HG03097 (cell line): ENCODE data around the gene HMOX1.

Source experiments
- ATAC-seq: cut with Tn5 transposase; IDR thresholded peaks from one replicate; pipeline ENCODE4 v1.9.1; 2021; ENCODE audit not compliant: unreplicated experiment, low FRiP score

The HMOX1 gene, protein sequence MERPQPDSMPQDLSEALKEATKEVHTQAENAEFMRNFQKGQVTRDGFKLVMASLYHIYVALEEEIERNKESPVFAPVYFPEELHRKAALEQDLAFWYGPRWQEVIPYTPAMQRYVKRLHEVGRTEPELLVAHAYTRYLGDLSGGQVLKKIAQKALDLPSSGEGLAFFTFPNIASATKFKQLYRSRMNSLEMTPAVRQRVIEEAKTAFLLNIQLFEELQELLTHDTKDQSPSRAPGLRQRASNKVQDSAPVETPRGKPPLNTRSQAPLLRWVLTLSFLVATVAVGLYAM

GRCh38 chr22:35380537-35381423, at the start of gene HMOX1:
Gene HMOX1, plus strand, starts transcription at chr22:35381096. Its CDS starts 78 bp downstream, at chr22:35381174.
- ATAC-seq, result no peak

GRCh38 chr22:35332278-35332677, 48.6 kb upstream of the HMOX1 start:
- no peak for ATAC-seq

- ATAC-seq, result no peak
These were observed 47.7 kb upstream of the HMOX1 start for GRCh38 chr22:35333220-35333619.

GRCh38 chr22:35334004-35334403, 46.9 kb upstream of the HMOX1 start:
- ATAC-seq, result no peak

DNA sequence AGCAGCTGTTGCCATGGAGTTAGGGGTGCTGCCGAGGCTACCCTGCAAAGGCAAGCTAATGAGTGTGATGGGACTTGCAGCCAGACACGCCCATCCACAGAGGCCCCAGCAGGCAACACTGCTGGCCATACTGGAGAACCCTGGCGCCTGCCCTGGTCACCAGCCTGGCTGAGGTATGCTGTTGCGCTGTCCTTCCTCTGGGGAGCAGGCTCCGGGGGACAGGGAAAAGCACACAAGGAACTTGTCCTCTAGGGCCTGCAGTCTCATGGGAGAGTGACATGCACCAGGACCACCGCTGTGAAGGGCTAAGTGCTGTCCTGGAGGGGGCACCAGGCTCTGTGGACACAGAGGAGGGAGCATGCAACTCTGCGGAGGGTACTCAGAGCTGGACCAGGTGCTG, 45.4 kb upstream of the HMOX1 start:
- no peak for ATAC-seq

DNA sequence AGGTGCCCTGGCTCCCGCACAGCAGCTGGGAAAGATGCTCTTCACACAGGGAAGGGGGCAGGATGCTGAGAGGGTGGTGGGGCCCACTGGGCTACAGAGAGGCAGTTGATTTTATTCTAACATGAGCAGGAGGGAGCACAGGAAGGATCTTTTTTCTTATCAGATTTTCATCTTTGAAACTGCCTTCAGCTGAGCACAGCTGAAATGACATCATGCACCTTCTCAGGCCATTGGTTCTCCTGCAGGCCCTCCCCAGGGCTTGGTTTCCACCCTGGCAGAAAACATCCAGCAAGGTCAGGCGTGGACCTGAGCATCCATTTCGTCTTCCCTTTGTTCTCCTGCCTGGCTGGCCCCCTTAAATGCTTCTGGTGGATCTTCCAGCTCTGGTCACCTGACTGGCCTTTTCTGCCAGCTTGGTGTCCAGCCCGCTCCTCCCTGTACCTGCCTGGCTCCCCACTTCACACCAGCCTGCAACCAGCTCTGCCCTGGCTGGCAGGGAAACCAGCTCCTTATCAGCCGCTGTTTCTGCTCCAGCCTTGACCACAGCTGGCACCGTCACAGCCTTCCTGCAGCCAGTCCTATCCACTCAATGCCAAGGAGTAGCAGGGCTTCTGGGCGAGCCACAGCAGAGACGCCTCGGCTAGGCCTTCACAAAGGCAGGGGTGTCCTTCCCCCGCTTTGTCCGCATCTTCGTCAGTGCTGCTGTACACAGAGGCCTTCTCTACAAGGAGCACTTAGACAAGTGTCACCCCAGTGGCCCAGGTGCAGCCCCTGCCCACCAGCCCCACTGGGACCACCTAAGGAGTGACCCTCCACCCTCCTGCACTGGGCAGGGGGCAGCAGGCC, 44.7 kb upstream of the HMOX1 start:
- no peak for ATAC-seq

DNA sequence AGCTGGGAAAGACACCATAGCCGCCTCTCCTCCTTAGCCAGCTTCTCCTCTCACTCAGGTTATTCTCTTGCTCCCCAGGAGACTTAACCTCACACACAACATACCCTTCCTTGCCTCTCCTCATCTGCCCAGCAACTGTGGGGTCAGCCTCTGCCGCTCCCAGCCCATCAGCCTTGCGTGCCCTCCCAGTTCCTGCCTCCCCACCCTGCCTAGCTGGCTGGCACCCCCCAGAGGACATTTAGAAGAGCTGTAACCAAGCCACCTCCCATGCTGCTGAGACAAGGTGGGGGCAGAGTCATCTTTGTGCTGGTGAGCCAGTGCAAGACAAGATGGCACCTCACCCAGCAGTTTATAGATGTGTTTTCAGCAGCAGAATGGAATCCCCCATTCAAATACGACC, 43.0 kb upstream of the HMOX1 start:
- no peak for ATAC-seq

DNA sequence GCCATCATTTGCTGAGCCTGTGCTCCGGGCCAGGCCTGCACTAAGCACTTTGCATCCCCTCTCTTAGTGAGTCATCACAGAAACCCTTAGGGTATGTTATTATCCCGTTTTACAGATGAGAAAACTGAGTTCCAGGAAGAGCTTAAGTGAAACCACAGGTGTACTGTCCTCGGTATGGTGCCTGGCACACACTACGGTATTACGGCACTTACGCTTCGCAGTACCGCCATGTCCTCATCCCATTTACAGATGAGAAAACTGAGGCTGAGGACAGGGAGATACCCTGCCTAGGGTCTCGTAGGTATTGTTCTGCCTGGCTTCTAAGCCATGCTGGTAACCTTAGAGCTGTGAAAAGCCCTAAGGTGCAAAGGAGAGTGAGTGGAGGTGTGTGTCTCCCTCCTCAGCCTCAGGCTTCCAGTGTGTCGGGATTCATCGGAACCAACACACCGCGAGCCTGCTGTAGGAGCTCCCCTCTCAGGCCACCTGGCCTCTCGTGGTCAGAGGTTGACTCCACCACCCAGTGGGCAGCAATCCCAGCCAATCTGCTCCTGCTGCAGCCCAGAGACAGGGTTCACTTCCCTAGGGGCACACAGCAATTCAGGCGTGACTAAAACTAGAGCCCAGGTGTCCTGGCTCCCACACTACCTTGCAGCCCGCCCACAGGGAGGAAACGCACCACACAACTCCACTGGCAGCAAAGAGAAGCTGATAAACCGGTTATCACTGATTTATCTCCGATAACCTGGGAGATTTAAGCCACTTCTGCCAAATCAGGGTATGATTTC, 39.6 kb upstream of the HMOX1 start:
- no peak for ATAC-seq

GRCh38 chr22:35342390-35342789, 38.5 kb upstream of the HMOX1 start:
- no peak for ATAC-seq

- ATAC-seq, result no peak
These were observed 37.0 kb upstream of the HMOX1 start for GRCh38 chr22:35343664-35344550.

DNA sequence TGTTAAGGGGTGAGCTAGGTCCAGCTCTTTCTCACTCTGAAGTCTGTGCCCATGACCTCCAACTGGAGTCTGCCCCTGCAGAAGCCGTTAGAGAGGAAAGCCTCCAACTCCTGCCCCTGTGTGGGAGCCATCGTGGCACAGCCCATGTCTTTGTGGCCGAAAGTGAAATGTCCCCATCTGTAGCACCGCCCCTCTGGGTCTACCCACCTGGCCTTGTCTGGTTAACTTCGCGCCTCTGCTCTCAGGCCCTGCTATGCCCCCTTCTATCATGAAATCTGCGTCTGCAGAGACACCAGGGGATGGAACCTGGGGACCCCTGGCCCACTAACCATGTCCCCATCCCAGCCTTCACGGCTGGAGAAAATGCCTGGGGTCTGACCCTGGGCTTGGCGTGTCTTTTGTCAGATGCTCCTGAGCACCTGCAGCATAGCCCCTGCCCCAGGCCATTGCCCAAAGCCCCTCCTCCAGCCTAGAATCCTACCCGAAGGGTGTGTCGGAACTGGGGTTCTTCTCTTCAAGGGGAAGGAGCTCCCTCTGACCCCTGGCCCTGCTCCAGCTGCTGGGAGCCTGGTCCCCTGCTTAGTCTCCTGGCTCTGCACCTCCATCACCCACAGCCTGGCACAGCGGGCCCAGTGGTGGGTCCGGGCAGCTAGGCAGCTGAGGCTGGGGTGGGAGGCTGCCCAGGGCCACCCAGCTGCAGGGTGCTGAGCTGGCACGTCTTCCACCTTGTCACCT, 35.8 kb upstream of the HMOX1 start:
- no peak for ATAC-seq

GRCh38 chr22:35345808-35346505, 34.9 kb upstream of the HMOX1 start:
- no peak for ATAC-seq

DNA sequence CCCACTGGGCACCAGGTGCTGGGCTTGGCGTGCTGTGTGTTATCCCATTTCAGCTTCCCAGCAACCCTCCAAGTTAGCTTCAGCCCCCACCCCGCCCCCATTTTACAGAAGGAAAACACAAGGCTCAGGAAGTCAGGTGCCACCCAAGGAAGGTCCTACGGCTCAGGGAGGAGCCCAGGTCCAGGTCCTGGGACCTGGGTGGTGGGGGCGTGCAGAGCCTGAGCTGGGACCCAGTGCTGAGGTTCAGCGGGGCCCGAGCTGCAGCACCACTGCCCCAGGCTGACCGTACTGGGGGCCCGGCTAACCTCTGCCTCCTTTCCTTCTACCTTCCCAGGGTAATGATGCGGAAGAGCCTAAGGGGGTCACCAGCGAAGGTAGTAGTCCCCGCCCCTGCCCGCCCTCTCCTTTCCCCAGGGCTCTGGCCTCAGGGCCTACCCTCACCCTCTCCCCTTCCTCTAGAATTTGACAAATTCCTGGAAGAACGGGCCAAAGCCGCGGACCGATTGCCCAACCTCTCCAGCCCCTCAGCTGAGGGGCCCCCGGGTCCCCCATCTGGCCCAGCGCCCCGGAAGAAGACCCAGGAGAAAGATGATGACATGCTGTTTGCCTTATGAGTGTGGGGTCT, 34.2 kb upstream of the HMOX1 start:
- ATAC-seq, result no peak

DNA sequence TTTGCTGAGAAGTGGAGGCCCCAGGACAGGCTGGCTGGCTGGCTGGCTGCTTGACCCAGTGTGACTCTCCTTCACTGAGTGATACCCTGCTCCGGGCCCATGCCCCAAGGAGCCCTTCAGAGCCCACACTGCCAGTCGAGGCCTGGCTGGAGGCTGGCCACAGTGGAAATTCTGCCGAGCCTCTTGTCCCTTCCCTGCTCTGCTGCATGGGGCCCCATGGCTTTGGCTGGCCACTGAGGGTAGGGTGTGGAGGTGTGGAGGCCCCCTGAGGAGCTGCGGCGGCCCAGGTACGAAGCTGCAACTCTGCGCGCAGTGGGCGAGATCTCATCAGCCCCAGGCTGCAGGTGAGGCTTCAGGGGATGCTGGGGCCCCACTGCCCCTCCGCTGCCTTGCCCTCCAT, 33.4 kb upstream of the HMOX1 start:
- no peak for ATAC-seq

GRCh38 chr22:35348026-35348590, 32.8 kb upstream of the HMOX1 start:
- ATAC-seq, result no peak

GRCh38 chr22:35348703-35349102, 32.2 kb upstream of the HMOX1 start:
- ATAC-seq, result no peak

- ATAC-seq, result no peak
These were observed 31.6 kb upstream of the HMOX1 start for GRCh38 chr22:35349368-35349703.
